GM12872 (cell line): ENCODE data around the gene ZNF471.

Source experiments
- CTCF ChIP-seq: IDR thresholded peaks from 3 replicates; pipeline ENCODE4 v1.5.1; 2011; ENCODE audit warnings: low read depth, mild to moderate bottlenecking, low read length, moderate library complexity; ENCODE audit not compliant: insufficient read depth

The ZNF471 gene

GRCh38 chr19:56504581-56504980 is 3.1 kb upstream of the ZNF471 start:
- no peak for TF ChIP-seq CTCF

- no peak for TF ChIP-seq CTCF
These were observed 679 bp downstream of the ZNF471 start for GRCh38 chr19:56508290-56508778.

- TF ChIP-seq CTCF: no peak
These were observed 17.7 kb downstream of the ZNF471 start for GRCh38 chr19:56525214-56525860.

GRCh38 chr19:56537442-56537841 is 29.8 kb downstream of the ZNF471 start:
- no peak for TF ChIP-seq CTCF

- TF ChIP-seq CTCF: no peak
These were observed 30.7 kb downstream of the ZNF471 start for GRCh38 chr19:56538254-56538760.

- no peak for TF ChIP-seq CTCF
These were observed 31.2 kb downstream of the ZNF471 start, which contains the start of gene ZFP28 for GRCh38 chr19:56538761-56539263. Gene ZFP28, plus strand, starts transcription at chr19:56538948. Its CDS starts 71 bp downstream, at chr19:56539019.

- no peak for TF ChIP-seq CTCF
These were observed 36.1 kb downstream of the ZNF471 start for GRCh38 chr19:56543776-56544175.
